RWPE1 (cell line): ENCODE measurements around the gene CPB1.
A peak's percentile ranks its signal among the peaks of the same experiment; 100 is the strongest.

Source experiments
- CTCF ChIA-PET: fragments of 350-600 bp; sonication (Branson Sonifier 250); formaldehyde crosslinking; extraction: SDS; loops from one replicate; lab custom pipeline; 2021; lab: Yijun Ruan, JAX
- POLR2A ChIA-PET: fragments of 400-600 bp; formaldehyde crosslinking; extraction: SDS; loops from one replicate; lab custom pipeline; 2020; ENCODE audit warnings: antibody characterized with exemption; ENCODE audit not compliant: low non-redundant PET; lab: Yijun Ruan, JAX
- DNase-seq: peaks from one replicate; pipeline ENCODE4 v3.0.0; 2012; ENCODE audit warnings: low spot score
- H3K27ac ChIP-seq: fragments of 450-650 bp; 2 replicates; pipeline ENCODE4 v1.5.1; 2017
- CTCF ChIP-seq: fragments of 450-650 bp; conservative IDR thresholded peaks from 2 replicates; pipeline ENCODE4 v1.5.1; 2017; ENCODE audit warnings: low read depth, mild to moderate bottlenecking

CPB1 gene

GRCh38 chr3:148901987-148902791, 74.6 kb downstream of the CPB1 start:
- H3K27ac ChIP-seq = no peak overlapping the region
- CTCF ChIA-PET = interaction anchor here (0.6 to 0.7 kb wide), 3 partner anchors 14 to 66 kb away, joined by 3 read pairs; no protein-coding TSS in a partner anchor
- no peak for TF ChIP-seq CTCF
- POLR2A ChIA-PET = no interaction called here
- peak; percentile 6 for DNase-seq

DNA sequence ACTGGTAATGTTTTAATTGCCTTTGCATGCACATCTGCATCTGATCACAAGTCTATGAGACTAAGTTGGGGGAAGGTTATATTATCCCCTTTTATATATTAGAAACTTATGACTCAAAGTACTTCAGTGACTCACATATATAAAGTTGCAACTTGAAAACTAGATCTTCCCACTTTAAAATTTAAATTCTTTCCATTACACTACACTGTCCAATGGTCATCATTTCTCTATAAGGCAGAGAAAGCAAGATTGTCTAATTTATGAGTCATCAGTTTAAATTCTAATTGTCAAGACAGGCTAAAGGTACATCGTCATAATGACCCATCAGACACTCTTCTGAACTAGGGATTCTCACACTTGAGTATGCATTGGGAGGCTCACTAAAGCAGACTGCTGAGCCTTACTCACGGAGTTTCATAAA, 75.4 kb downstream of the CPB1 start:
- TF ChIP-seq CTCF = no peak
- ChIA-PET POLR2A (no interaction called here), CTCF (no interaction called here)
- peak; percentile 51 for DNase-seq
- H3K27ac ChIP-seq = no peak overlapping the region

DNA sequence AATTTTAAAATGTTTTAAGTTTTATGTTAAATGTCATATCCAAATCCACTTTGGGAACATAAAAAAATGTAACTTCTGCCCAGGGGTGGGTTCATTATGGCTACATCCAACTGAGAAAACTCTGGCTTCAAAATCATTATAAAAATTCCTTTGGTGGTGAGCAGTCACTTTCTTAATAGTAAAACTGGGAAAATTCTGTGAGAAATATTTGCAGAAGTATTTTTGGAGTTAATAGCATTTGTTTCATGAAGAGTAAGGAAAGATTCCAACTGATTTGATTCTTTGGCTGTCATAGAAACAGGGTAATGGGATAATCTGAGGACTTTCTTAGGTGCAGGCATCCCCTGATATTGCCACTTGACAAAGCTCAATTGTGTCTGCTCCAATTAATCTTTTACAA, 76.3 kb downstream of the CPB1 start:
- CTCF ChIA-PET = interaction anchor here (0.6 kb wide), 1 partner anchor 1580 kb away, joined by 3 read pairs; no protein-coding TSS in a partner anchor
- no peak for TF ChIP-seq CTCF
- POLR2A ChIA-PET = interaction anchor here (0.6 kb wide), 1 partner anchor 505 kb away, joined by 3 read pairs; no protein-coding TSS in a partner anchor
- no peak overlapping the region for H3K27ac ChIP-seq
- no peak for DNase-seq

DNA sequence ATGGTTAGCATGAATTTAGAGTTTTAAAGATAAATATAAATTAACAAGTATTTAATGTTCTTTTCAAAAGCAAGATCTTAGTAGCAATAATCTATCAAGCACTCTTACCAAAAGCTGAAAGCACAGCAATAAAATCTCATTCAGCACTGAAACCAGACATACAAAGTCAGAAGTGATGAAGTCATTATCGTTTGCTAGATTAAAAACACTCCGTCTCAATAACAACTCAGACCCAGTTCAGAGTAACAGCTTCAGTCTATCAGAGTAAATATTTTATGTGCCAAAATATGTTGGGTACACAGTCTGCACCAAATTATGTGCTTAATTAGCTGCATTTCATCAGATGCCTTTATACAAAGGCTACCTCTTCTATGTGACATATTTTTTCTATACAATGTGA, 79.1 kb downstream of the CPB1 start:
- no peak overlapping the region for H3K27ac ChIP-seq
- ChIA-PET CTCF (interaction anchor here (0.6 kb wide), 1 partner anchor 1397 kb away, joined by 3 read pairs; no protein-coding TSS in a partner anchor), POLR2A (no interaction called here)
- no peak for TF ChIP-seq CTCF
- no peak for DNase-seq
